ENCODE data around the gene MRPL28. TPM values are rescaled to one million over a fixed set of nuclear protein-coding genes. Genes with fewer than 3 reads are reported as not detected.
"Not testable (repeated sequence)": the region's sequence is repeated elsewhere in the genome, so short reads cannot be mapped to it uniquely, and the experiment has no call there.

The MRPL28 gene
- total RNA-seq (100 to 1,000 TPM in 2 of 9 donors, 10 to 100 TPM in 7; 66.3 to 126 (median 77.7) TPM), polyA plus RNA-seq (100 to 1,000 TPM; 135 to 157 TPM)
- long read RNA-seq, donor 1, transcript MRPL28-201 (6 exons, 1,098 nt), result major isoform, 41 of 67 reads
- long read RNA-seq, donor 1, partial matches to known transcripts, result 19 of 67 reads
- long read RNA-seq, donor 1, other reads (novel, unspliced or antisense), result 4 of 67 reads
- long read RNA-seq, donor 2, transcript MRPL28-201 (6 exons, 1,098 nt), result major isoform, 101 of 134 reads
- long read RNA-seq, donor 2, partial matches to known transcripts, result 27 of 134 reads
- long read RNA-seq, donor 2, other reads (novel, unspliced or antisense), result 4 of 134 reads
- long read RNA-seq, donor 3, transcript MRPL28-201 (6 exons, 1,098 nt), result major isoform, 38 of 61 reads
- long read RNA-seq, donor 3, partial matches to known transcripts, result 16 of 61 reads
- long read RNA-seq, donor 3, other reads (novel, unspliced or antisense), result 5 of 61 reads

DNA sequence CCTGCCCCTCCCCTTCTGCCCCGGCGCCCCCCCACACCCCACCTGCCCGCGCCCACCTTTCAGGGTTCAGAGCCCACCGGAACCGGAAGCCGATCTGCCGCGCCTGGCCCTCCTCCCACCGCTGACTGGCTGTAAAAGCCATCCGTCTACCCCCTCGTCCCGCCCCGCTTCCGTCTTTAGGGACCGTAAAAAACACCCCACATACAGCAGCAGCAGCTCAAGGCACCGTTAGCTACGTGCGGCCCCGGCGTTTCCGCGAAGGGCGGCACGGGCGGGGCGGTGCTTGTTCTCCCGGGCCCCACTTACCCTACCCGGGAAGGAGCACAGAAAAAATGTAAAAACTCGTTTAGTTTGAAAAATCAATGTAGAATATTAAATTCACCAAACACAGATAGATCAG is at the start of gene MRPL28:
Gene MRPL28, minus strand, starts transcription at position 96 of the 400 bp plus-strand sequence. CDS start 320 bp downstream, outside the sequence.
- WGBS, 4 donors, result 0 to 2% (median 1%) methylated on average over 18 to 30 of the region's 30 CpGs
- DNase-seq, result peak; percentile 94 to 96 (median 95)

DNA sequence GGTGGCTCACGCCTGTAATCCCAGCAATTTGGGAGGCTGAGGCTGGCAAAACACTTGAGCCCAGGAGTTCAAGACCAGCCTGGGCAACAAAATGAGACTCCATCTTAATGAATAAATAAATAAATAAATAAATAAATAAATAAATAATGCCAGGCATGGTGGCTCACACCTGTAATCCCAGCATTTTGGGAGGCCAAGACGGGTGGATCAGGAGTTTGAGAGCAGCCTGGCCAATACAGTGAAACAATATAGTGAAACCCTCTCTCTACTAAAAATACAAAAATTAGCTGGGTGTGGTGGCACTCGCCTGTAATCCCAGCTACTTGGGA is 44.8 kb upstream of the MRPL28 start:
- ATAC-seq; H3K27me3 ChIP-seq; DNase-seq; H3K27ac ChIP-seq; intact Hi-C loops (cut with DNase I); H3K4me1 ChIP-seq; H3K9me3 ChIP-seq; H3K4me3 ChIP-seq: not testable (repeated sequence)
- WGBS, 4 donors, result 92 to 96% (median 95%) methylated on average over 3 of the region's 3 CpGs
- peaks cover 0 to 18% (median 0%) of the 10 kb centered on the region in 9 donors for H3K36me3 ChIP-seq

More for the DNA sequence above, at the start of gene MRPL28:
- intact Hi-C loops (cut with DNase I), result no loop called here
- TF ChIP-seq, protein P1, sequence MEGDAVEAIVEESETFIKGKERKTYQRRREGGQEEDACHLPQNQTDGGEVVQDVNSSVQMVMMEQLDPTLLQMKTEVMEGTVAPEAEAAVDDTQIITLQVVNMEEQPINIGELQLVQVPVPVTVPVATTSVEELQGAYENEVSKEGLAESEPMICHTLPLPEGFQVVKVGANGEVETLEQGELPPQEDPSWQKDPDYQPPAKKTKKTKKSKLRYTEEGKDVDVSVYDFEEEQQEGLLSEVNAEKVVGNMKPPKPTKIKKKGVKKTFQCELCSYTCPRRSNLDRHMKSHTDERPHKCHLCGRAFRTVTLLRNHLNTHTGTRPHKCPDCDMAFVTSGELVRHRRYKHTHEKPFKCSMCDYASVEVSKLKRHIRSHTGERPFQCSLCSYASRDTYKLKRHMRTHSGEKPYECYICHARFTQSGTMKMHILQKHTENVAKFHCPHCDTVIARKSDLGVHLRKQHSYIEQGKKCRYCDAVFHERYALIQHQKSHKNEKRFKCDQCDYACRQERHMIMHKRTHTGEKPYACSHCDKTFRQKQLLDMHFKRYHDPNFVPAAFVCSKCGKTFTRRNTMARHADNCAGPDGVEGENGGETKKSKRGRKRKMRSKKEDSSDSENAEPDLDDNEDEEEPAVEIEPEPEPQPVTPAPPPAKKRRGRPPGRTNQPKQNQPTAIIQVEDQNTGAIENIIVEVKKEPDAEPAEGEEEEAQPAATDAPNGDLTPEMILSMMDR (IDR thresholded peaks at IDR 0.05), result no peak
- TF ChIP-seq POLR2A (IDR thresholded peaks at IDR 0.05), result peak in 1 of 2 donors; percentile 55
- Histone ChIP-seq H3K27ac (peak within 1 kb of the TSS in 11 of 12 donors; percentile 31 to 86 (median 68)), H3K4me3 (peak within 1 kb of the TSS in 11 of 12 donors; percentile 28 to 61 (median 52)), H3K4me1 (peaks cover 3 to 22% (median 15%) of the 10 kb centered on the region in 12 donors), H3K9me3 (no peaks in the 10 kb centered on the region), H3K36me3 (peaks cover 0 to 72% (median 48%) of the 10 kb centered on the region in 9 donors), H3K27me3 (no peaks in the 10 kb centered on the region)
- ATAC-seq, result peak; percentile 90 to 98 (median 94)

DNA sequence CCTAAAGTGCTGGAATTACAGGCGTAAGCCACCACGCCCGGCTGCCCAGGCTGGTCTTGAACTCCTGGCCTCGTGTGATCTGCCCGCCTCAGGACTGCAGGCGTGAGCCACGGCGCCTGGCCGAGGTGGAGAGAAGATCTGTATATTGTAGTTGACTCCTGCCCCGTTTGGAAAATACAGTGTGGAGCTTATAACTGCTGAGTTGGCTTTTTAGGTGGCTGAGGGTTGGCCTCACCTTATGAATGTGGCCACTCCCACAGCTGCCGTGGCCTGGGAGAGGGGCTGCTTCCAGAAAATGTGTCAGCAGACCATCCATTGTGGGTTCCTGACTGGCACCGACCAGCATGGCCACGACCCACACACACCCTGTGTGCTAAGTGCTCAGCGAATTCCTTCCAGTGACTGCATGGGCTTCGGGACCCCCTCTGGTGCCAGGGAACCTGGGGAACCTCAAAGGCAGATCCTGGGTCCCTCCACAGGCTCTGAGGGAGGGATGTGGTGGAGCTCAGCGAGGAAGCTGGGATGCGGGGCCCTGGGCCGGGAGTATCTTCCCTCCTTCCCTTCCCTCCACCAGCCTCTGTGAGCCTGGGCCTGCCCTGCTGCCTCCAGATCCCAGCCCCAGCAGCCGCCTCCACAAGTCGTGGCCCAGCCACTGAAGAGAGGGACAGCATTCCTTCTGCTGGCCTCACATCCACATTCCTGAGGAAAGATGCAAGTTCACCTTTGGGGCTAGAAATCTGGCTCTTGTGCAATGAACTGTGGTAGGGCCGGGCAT is 44.2 kb upstream of the MRPL28 start:
- Histone ChIP-seq H3K27me3 (no peaks in the 10 kb centered on the region), H3K36me3 (peaks cover 0 to 19% (median 0%) of the 10 kb centered on the region in 9 donors), H3K4me3 (no peak overlapping the region), H3K27ac (no peak overlapping the region), H3K9me3 (no peaks in the 10 kb centered on the region), H3K4me1 (no peaks in the 10 kb centered on the region)
- WGBS, 4 donors, result 90 to 97% (median 94%) methylated on average over 15 to 21 of the region's 21 CpGs
- intact Hi-C loops (cut with DNase I), result no loop called here
- TF ChIP-seq POLR2A (IDR thresholded peaks at IDR 0.05), result no peak
- TF ChIP-seq, protein P1 (IDR thresholded peaks at IDR 0.05), result no peak
- DNase-seq (no peak), ATAC-seq (no peak)

DNA sequence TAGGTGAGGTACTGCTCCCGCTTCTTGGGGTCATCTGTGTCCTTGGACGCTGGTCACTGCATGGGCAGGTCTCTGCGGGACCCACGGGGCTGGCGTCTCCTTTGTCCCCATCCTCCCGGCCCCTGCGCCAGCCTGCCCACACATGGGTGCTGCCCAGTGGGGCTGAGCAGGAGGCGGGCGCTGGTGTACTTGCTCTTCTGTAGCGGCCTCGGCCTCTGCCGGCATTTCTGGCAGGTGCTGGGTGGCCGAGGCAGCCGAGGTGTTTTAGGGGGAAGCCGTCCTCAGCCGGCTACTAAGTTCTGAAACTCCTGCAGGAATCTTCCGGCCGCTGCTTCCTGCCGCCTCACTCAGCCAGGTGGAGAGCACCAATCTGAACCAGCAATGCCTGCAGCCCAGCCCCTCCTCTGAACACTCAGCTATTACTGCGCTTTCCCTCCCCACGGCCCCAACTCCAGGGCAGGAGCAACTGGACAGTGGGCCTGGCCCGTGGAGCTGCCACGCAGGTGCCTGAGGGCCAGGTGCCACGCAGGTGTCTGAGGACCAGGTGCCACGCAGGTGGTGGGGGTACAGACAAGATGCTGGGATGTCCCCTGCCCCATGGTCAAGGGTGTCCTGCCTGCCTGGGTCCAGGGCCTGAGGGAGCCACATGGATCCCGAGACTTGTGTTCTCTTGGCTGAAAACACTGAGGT is 41.4 kb upstream of the MRPL28 start:
- peak in 1 of 4 donors; percentile 22 for ATAC-seq
- TF ChIP-seq, protein P1 (IDR thresholded peaks at IDR 0.05), result no peak
- no peak for TF ChIP-seq POLR2A (IDR thresholded peaks at IDR 0.05)
- 95 to 97% (median 96%) methylated on average over 20 to 26 of the region's 26 CpGs for WGBS, 4 donors
- H3K36me3 ChIP-seq, result peaks cover 0 to 19% (median 0%) of the 10 kb centered on the region in 9 donors
- no peak for DNase-seq
- no peak overlapping the region for H3K4me3 ChIP-seq
- intact Hi-C loops (cut with DNase I), result no loop called here
- H3K27me3 ChIP-seq, result no peaks in the 10 kb centered on the region
- no peak overlapping the region for H3K27ac ChIP-seq
- no peaks in the 10 kb centered on the region for H3K9me3 ChIP-seq
- H3K4me1 ChIP-seq, result no peaks in the 10 kb centered on the region

Data from heart left ventricle (tissue), 16 donors.